Measurements from ENCODE around the gene PDE6D.

GRCh38 chr2:231704017-231704416 lies 77.1 kb downstream of the PDE6D start:
- no peak for TF ChIP-seq PAX5 (IDR thresholded peaks at IDR 0.05; ENCODE audit: insufficient read depth, low read length, severe bottlenecking)
- TF ChIP-seq TAF1 (IDR thresholded peaks at IDR 0.05; ENCODE audit: low read depth, low read length) = no peak

All from GM12891 (cell line).